ENCODE measurements around the gene PLAAT4.
A peak's percentile ranks its signal among the peaks of the same experiment; 100 is the strongest.
"Not testable (repeated sequence)": the region's sequence is repeated elsewhere in the genome, so short reads cannot be mapped to it uniquely, and the experiment has no call there.

The PLAAT4 gene

DNA sequence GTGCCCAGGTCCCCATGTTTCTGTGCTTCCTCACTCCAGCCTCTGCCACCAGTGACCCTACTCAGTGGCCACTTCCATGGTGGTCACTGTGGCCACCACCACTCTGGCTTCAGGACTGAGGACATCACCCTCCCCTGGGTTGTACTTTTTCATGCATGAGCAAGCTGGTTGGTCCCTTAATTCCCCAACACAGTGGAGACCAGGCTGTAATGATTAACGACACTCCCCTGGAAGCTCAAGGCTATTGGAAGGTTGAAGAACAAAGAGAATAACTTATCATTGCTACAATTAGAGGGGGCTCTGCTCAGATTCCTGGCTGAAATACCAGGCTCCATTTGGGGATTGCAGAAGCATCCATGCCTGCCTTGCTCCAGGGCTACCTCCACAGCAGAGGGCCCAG is 10.5 kb downstream of the PLAAT4 start:
- no peak for DNase-seq

DNA sequence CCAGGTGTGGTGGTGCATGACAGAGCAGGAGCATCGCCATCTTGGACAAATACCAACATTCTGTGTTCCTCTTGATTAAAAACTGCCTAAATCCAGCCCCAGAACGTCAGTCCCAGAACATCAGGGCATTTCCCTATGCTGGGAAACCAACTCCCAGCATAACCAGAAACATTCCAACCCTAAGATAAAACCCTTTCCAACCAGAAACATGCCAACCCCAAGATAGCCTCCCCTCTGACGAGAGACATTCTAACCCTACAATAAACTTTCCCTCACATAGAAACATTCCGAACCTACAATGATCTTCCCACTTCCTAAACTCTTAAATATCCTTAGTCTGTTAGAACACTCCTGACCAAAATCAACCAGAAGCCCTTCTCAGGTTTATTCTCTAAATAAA is 11.6 kb downstream of the PLAAT4 start:
- DNase-seq = no peak

GRCh38 chr11:63549411-63549810 is 12.8 kb downstream of the PLAAT4 start:
- no peak for DNase-seq

GRCh38 chr11:63550156-63550700 is 13.6 kb downstream of the PLAAT4 start:
- DNase-seq = not testable (repeated sequence)

DNA sequence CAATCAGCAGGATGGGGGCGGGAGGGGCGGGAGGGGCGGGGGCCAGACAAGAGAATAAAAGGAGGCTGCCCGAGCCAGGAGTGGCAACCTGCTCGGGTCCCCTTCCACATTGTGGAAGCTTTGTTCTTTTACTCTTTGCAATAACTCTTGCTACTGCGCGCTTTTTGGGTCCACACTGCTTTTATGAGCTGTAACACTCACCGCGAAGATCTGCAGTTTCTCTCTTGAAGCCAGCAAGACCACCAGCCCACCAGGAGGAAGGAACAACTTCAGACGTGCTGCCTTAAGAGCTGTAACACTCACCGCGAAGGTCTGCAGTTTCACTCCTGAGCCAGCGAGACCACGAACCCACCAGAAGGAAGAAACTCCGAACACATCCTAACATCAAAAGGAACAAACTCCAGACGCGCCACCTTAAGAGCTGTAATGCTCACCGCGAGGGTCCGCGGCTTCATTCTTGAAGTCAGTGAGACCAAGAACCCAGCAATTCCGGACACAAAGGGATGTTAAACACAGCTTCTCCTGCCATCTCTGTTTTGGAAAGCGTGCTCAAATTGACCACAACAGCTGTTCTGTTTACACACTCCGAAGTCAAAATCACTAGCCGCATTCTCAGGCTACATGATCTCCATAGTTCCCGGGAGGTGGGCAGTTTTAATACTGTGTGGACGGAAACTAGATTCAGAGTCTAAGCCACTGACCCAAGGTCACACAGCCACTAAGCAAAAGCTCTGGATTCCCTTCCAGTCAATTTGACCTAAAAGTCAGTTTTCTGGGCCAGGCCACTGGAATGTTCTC is 14.7 kb downstream of the PLAAT4 start:
- DNase-seq = no peak

DNA sequence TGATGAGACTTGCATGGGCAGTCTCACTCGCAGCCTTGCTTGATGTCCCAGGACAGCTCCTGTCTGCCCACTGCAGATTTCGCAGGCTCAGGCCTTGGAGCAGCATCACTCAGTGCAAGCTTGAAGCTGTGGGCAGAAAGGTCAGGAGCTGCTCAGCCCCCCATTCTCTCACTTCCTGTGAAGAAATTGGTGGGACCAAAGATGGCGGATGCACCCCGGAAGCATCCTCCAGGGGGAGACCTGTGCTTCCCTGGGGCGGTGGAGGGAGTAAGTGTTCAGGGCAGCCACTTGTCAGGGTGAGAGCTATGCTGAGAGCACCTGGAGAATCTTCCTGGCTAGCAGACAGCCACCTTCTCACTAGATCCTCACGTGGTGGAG is 15.3 kb downstream of the PLAAT4 start:
- DNase-seq = no peak

DNA sequence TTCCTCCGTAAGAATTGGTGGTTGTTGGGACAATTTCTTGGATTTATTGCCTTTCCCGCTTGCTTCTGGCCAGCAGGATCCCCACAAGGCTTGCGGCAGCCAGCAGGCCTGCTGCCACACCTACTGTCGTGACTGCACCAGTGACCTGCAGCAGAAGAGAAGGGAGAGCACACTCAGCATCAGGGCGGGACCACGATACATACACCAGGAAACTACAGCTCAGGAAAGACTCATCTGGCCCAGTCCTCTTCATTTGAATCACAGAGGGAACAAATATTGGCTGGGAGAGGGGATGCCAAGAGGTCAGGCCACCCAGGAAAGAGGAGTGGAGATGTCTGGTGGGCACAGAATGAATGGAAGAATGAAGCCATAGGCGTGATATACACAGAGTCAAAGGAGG is 16.3 kb downstream of the PLAAT4 start:
- no peak for DNase-seq

DNA sequence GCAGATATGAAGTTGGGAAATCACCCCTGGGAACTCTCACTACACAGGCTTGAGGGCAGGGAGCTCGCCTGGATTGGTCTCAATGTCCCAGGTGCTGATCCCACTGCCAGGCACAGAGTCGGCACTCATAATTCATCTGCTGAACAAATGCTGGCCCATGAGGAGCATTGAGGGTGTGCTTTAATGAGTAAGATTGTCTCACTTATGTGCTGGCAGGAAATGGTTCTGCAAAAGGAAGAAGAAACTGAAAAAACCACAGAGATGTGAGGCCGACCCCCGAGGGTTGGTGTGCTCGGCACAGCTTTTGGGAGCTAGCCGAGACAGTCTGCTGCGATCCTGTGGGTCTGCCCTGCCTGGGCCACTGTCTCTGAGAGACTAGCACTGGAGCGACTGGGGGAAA is 17.2 kb downstream of the PLAAT4 start:
- DNase-seq = no peak

GRCh38 chr11:63554877-63555223 is 18.2 kb downstream of the PLAAT4 start:
- DNase-seq = no peak

GRCh38 chr11:63556404-63557013 is 19.9 kb downstream of the PLAAT4 start:
- DNase-seq = no peak

DNA sequence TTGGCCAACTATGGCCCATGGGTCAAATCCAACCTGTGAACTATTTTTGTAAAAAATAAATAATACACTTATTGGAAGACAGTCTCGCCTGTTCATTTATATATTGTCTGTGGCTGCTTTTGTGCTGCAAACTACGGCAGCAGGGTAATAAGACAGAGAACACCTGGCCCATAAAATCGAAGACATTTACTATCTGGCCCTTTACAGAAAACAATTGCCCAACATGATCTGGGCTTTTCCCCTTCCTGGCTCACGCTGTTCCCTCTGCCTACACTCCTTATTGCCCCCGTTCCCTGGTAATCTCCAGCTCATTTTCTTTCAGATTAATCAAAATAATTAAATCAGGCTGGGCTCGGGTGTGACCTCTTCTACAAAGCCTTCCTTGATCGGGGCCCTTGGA is 21.0 kb downstream of the PLAAT4 start:
- no peak for DNase-seq

DNA sequence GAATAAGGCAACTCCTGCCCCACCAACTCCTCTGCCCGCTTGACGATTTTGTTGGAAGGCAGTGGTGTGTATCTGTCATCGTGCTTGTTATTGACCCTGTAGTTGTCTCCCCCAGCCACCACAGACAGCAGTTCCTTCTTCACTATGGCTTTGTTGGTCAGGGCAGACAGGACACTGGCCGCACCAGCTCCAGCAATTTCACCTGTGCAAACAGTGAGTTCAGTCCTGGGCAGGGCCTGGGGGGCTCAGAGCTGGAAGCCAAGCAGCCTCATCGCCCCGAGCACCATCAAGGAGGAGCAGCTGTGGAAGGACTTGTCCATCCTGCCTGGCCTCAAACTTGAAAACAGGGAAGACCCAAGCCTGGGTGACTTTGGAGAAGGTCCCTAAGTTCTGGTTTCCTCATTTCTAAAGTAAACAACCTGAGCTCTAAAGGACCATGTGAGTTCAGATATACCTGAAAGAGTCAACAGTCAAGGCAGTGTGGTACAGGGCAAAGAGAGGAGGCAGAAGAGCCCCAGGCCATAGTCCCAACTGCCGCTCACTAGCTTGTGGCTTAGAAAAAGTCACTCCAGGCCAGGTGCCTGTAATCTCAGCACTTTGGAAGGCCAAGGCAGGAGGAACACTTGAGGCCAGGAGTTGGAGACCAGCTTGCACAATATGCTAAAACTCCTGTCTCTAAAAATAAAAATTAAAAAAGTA is 22.0 kb downstream of the PLAAT4 start:
- DNase-seq = no peak

GRCh38 chr11:63560506-63561180 is 24.0 kb downstream of the PLAAT4 start:
- DNase-seq = peak; percentile 68

DNA sequence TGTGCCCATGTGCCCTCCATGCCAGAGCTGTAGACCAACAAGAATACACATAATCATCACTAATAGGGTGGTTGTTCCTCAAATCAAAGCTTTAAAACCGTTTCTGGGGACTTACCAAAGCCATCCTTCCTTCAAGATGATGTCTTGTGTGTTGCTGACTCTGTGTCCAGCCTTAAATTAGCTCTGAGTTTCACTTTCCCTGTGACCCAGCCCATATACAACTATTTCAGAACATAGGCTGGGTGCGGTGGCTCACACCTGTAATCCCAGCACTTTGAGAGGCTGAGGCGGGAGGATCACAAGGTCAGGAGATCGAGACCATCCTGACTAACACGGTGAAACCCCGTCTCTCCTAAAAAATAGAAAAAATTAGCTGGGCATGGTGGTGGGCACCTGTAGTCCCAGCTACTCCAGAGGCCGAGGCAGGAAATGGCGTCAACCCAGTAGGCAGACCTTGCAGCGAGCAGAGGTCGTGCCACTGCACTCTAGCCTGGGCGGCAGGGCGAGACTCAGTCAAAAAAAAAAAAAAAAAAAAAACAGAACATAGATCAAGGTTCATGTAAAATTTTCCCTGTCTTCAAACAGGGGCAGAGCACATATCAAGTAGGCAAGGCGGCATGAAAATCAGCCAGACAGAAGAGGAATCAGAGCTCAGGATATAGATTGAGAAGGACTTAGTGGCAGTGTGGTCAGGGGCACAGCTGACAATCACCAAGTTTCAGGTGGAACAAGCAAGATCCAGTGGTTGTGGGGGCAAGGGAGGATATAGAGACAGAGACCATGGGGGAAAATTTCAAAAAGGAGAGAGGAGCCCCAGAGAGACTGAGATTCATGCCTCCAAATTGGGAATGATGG is 26.8 kb downstream of the PLAAT4 start, which contains the start of gene PLAAT2:
Gene PLAAT2 (minus strand): TSS at position 179 of the 855 bp plus-strand sequence. CDS start 55 bp downstream, at position 124.
- DNase-seq = peak; percentile 16

DNA sequence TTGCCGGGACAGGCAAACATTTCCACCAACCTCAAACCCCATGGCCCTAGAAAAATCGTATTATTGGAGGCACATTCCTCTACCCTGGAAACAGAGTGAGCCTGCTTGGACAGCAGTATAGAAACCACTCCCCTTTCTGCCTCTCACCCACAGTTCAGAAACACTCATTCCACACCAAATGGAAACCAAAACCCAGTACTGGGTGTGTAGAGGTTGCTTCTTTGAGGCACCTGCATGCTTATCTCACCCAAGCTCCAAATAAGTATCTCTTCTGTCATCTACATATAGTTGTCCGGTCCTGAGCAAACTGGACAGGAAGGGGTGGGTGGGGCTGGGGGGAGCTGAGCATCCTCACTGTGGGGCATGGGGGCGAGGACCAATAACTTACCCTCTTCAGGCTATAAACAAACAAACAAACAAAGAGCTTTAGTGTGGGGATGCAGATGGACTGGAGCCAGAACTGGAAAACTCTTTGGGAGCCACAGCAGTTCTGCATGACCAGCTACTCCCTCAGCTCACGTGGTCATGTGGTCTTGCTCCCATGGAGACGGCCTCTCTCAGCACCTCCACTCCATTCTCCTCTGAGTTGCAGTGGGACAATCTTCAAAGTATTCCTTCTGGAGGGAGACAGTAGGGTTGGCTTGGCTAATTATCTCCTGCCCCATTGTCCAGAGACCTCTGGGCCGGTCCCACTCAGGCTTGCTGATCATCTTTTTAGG is 27.6 kb downstream of the PLAAT4 start:
- DNase-seq = peak; percentile 89

DNA sequence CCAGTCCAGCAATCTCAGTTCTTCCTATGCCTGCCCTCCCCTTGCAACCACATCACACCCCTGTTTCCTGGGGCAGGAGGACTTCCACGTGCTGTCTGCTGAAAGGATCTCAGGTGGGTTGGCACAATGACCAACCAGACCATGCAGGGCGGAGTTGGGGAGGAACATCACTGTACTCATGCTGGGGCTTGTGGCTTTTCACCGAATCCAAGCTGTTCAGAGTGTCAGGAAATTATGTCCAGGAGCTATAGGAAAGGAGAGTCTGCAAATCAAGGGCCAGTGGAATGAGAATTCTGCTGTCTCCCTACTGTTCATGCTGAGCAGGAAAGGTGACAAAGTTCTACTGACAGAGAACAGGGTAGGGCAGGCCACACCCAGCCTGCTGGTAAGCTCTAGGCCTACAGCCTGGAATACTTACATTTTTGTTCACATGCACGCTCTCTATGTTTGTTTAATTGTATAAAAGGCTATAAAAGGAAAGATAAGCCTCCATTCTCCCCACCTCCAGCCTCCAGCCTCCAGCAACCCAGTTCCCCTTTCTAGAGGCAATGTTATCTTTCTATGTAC is 28.3 kb downstream of the PLAAT4 start:
- DNase-seq = peak; percentile 57

DNA sequence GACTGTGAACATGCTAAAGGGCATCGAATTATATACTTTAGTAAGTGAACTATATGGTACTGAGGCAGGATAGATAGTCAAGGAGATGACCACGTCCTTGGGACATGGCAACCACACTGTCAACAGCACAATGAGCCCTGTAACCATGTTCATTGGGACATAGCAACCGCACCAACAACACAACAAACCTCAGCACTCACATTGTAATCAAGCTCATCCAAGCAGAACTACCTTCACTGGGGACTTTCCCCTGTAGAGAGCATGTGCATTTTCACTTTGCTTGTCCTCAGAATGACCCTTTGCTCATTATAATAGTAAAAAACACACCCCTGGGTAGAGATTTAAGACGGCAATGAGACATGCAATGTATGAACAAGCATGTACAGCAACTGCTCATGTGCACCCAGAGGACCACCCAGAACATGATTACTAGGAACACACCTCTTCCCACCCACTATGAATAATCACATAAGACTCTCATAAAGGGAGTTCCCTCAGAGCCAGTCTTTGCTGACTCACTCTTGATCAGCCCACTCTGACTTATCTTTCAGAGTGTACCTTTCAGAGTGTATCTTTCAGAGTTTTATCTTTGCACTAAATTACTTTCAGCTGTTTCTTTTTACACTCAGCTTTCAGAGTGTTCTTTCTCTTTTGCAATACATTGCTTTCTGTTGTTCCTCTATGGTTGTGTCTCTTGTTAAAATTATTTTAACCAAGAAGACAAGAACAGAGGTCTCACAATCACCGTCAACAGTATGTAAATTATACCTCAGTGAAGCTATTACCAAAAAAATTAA is 30.6 kb downstream of the PLAAT4 start:
- peak; percentile 64 for DNase-seq

GRCh38 chr11:63569570-63569969 is 33.0 kb downstream of the PLAAT4 start:
- no peak for DNase-seq

GRCh38 chr11:63572026-63572688 is 35.5 kb downstream of the PLAAT4 start:
- no peak for DNase-seq
